KOPT-K1 (cell line): Measurements from ENCODE around the gene JAZF1.

ENCODE experiments used
- H3K27ac ChIP-seq: fragments of 200-600 bp; sonication (generic); 2 replicates; pipeline ENCODE4 v1.5.1; 2016; ENCODE audit warnings: antibody characterized with exemption, mild to moderate bottlenecking, low read depth, low read length; ENCODE audit not compliant: poor library complexity, severe bottlenecking
- H3K36me3 ChIP-seq: fragments of 200-600 bp; sonication (generic); 2 replicates; pipeline ENCODE4 v1.5.1; 2017; ENCODE audit warnings: antibody characterized with exemption, mild to moderate bottlenecking, low read length, moderate library complexity; ENCODE audit not compliant: insufficient read depth
- H3K9me3 ChIP-seq: fragments of 200-600 bp; sonication (generic); 2 replicates; pipeline ENCODE4 v1.5.1; 2017; ENCODE audit warnings: antibody characterized with exemption, low read length, mild to moderate bottlenecking; ENCODE audit not compliant: insufficient read depth, poor library complexity, severe bottlenecking

The JAZF1 gene

DNA sequence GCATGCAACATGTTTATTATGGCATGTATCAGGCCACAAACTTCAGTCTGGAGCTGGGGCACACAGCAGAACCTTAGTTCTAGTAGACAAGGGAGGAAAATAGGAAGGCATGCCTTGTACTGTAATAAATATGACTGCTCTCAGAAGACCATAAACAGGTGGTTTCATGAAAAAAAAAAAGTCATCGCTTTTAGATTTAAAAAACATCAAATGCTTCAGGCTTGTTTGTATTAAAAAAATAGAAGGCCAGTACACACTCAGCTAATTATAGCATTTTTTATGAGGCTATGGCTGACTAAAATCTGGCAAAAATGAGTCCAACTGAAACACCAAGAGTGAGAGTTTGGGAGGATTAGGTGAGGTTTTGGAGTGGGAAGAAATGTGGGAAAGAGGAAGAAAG is 204.1 kb downstream of the JAZF1 start:
- H3K27ac ChIP-seq, result no peak overlapping the region
- no peaks in the 10 kb centered on the region for H3K36me3 ChIP-seq
- peaks cover 10% of the 10 kb centered on the region for H3K9me3 ChIP-seq

GRCh38 chr7:27973625-27974024 is 207.0 kb downstream of the JAZF1 start:
- no peak overlapping the region for H3K27ac ChIP-seq
- H3K36me3 ChIP-seq, result no peaks in the 10 kb centered on the region
- peaks cover 10% of the 10 kb centered on the region for H3K9me3 ChIP-seq

DNA sequence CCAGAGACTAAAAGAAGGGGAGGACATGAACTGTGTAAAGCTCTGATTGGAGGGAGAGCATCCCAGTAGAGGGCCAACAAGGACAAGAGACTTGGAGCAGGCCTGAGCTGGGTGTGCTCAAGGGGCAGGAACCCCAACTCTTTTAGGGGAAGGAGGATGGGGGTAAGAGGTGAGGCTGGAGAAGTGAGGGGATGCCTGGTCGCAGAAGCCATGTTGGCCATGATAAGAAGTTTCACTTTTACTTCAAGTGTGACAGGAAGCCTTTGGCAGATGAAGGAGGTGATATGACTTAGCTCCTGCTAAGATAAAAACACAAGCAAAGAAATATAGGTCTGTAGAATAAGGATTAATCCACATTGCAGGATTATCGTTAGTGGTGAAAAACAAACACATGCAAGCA is 208.3 kb downstream of the JAZF1 start:
- Histone ChIP-seq H3K27ac (no peak overlapping the region), H3K9me3 (peaks cover 5% of the 10 kb centered on the region), H3K36me3 (no peaks in the 10 kb centered on the region)

GRCh38 chr7:27971171-27971812 is 209.3 kb downstream of the JAZF1 start:
- no peaks in the 10 kb centered on the region for H3K36me3 ChIP-seq

DNA sequence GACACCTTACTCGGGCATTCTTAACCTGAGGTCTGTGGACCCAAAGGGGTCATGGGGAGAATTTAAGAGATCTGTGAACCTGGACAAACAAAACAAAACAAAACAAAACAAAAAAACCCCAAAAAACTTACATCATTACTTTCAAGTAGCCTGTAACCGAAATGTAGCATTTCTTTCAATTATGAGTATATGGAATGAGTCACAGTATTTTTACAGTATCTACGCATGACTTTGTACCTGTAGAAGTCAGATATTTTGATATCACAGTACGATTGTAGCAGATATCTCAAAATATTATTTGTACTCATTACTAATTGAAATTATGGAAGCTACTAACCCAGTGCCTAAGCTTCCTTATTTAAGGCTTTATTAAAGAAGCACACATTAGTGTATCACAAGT is 210.2 kb downstream of the JAZF1 start:
- H3K36me3 ChIP-seq, result no peaks in the 10 kb centered on the region
- H3K9me3 ChIP-seq, result no peaks in the 10 kb centered on the region
- H3K27ac ChIP-seq, result no peak overlapping the region

More at GRCh38 chr7:27971171-27971812, 209.3 kb downstream of the JAZF1 start:
- Histone ChIP-seq H3K9me3 (no peaks in the 10 kb centered on the region), H3K27ac (no peak overlapping the region)

DNA sequence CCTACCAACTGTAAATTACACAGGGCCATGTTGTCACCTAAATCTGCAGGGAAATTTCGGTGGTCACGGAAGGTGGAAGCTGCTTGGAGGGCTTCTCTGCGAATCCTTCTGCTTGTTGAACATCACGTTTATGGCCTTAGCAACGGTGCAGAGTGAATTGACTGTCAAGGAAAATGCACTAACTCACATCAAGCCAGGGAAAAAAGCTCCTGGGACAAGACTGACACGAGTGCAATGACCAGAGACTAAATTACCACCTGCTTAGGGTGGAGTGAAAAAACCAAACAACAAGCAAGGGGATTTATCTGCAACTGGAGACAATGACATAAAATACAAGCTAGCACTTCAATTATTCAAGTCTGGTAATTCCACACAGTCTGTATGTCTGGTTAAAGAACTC is 211.2 kb downstream of the JAZF1 start:
- Histone ChIP-seq H3K27ac (no peak overlapping the region), H3K9me3 (no peaks in the 10 kb centered on the region), H3K36me3 (no peaks in the 10 kb centered on the region)

- no peak overlapping the region for H3K27ac ChIP-seq
- H3K9me3 ChIP-seq, result no peaks in the 10 kb centered on the region
- H3K36me3 ChIP-seq, result no peaks in the 10 kb centered on the region
Observed at GRCh38 chr7:27967639-27968038, 213.0 kb downstream of the JAZF1 start.

DNA sequence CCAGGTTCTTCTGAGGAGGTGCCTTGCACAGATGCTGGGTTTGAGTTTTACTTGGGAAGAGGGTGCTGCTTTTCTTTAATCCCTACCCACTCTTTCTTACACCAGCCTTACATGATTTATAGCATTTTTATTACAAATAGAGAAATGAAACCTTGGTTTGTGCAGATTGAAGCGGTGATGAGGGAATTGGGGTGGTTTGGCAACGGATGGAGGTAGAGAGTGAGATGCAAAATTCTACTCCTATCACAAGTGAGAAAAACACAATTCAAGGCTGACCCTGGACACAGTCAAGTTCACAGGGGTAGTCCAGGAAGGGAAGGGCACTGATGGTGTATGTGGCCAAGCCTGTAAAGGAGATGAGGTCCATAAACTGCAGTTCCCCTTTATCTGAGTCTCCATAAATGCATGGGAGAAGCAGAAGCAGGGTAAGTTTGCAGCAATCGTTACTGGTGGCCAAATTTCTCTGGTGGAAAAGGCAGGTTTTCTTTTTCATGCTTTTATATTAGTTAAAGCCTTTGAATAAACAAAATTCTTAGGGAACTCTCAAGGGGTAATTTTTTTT is 214.3 kb downstream of the JAZF1 start:
- Histone ChIP-seq H3K36me3 (no peaks in the 10 kb centered on the region), H3K27ac (no peak overlapping the region)

GRCh38 chr7:27965650-27966049 is 214.9 kb downstream of the JAZF1 start:
- no peaks in the 10 kb centered on the region for H3K9me3 ChIP-seq
- no peak overlapping the region for H3K27ac ChIP-seq
- H3K36me3 ChIP-seq, result no peaks in the 10 kb centered on the region

More for the DNA sequence above, 214.3 kb downstream of the JAZF1 start:
- H3K9me3 ChIP-seq, result no peaks in the 10 kb centered on the region

DNA sequence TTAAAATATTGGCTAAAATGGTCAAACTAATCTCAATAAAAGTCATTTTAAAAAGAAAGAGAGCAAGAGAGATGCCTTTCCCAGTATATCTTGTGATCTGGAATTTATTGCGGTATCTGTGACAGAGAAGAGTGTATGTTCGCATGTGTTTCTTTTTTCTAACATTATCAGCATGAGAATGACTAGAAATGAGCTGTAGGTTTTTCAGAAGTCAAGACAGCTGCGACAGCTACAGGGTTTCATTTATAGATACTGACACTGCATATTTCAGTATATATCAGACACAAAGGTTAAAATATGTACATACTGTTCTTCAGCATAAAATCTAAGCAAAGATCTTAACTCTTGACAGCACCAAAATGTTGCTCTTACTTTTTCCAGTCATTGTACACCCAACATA is 215.8 kb downstream of the JAZF1 start:
- H3K9me3 ChIP-seq, result no peaks in the 10 kb centered on the region
- H3K36me3 ChIP-seq, result no peaks in the 10 kb centered on the region
- no peak overlapping the region for H3K27ac ChIP-seq

- Histone ChIP-seq H3K9me3 (no peaks in the 10 kb centered on the region), H3K27ac (no peak overlapping the region), H3K36me3 (no peaks in the 10 kb centered on the region)
Observed at GRCh38 chr7:27963056-27963455, 217.5 kb downstream of the JAZF1 start.

- H3K27ac ChIP-seq, result no peak overlapping the region
- H3K9me3 ChIP-seq, result no peaks in the 10 kb centered on the region
- no peaks in the 10 kb centered on the region for H3K36me3 ChIP-seq
Observed at GRCh38 chr7:27962273-27962672, 218.3 kb downstream of the JAZF1 start.

DNA sequence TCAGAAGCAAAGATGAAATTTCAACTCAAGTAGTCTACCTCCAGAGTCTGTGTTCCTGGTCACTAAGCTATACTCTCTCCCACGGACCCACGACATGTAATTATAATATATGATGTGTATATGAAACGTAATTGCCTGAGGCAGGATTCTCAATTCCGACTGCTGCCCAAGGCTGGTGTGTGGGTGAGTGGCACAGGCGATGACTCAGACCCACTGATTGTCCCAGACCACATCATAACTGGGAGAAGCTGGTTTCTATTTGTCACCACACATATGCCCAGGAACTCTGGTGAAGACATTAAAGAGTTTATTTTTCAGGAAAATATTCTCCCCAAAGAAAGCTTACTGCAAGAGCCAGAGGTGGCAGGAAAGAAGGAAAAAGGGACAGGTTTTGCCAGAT is 219.3 kb downstream of the JAZF1 start:
- no peaks in the 10 kb centered on the region for H3K36me3 ChIP-seq
- no peak overlapping the region for H3K27ac ChIP-seq
- no peaks in the 10 kb centered on the region for H3K9me3 ChIP-seq

DNA sequence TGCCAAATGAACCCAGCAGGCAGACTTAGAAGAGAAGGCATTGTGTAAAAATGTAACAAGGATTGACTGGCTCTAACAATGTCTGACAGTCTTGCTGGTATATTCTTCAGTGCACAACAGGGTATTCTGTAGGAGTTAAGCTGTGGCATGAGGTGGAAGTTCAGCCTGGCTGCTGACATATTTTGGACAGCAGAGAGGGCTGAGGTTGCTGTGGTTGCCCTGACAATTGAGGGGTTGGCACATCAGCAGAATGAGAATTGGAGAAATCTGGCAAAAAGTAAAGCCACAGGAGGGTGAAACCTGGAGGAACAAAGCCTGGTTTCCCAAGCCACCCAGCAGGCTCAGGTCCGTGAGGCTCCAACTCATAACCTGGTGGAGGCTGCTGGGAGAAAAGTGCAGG is 220.2 kb downstream of the JAZF1 start:
- Histone ChIP-seq H3K9me3 (no peaks in the 10 kb centered on the region), H3K36me3 (no peaks in the 10 kb centered on the region), H3K27ac (no peak overlapping the region)

GRCh38 chr7:27958933-27959548 is 221.6 kb downstream of the JAZF1 start:
- H3K27ac ChIP-seq, result no peak overlapping the region
- H3K36me3 ChIP-seq, result no peaks in the 10 kb centered on the region

GRCh38 chr7:27955596-27955995 is 225.0 kb downstream of the JAZF1 start:
- Histone ChIP-seq H3K9me3 (no peaks in the 10 kb centered on the region), H3K36me3 (no peaks in the 10 kb centered on the region), H3K27ac (no peak overlapping the region)

More at GRCh38 chr7:27958933-27959548, 221.6 kb downstream of the JAZF1 start:
- no peaks in the 10 kb centered on the region for H3K9me3 ChIP-seq
